Amniotic epithelial cell (primary cell): ENCODE data around the gene MRGPRX2.
A peak's percentile ranks its signal among the peaks of the same experiment; 100 is the strongest.

Experiments used
- DNase-seq: peaks from one replicate; pipeline ENCODE4 v3.0.0-alpha.2; 2010; ENCODE audit warnings: low read depth

Gene MRGPRX2

DNA sequence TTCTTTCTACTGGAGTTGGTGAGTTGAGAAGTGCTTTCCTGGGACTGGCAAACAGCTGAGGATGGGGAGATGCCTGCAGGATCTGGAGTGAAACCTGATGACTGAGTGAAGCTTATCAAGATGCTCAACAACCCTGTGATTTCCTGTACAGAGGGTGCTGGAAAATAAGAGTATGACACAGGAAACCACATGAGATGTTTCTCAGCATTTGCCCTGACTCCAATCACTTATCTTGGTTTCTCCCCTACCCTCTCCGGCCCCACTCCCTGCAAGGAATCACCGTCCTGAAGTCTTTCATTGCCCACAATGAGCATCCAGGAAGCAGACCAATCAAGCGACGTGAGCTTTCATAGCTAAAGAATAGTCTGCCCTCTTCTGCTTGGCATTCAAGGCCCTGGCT, at the start of gene MRGPRX2:
Gene MRGPRX2, minus strand, starts transcription at position 89 of the 400 bp plus-strand sequence. CDS start 4,315 bp downstream, outside the sequence.
- DNase-seq: peak; percentile 16

DNA sequence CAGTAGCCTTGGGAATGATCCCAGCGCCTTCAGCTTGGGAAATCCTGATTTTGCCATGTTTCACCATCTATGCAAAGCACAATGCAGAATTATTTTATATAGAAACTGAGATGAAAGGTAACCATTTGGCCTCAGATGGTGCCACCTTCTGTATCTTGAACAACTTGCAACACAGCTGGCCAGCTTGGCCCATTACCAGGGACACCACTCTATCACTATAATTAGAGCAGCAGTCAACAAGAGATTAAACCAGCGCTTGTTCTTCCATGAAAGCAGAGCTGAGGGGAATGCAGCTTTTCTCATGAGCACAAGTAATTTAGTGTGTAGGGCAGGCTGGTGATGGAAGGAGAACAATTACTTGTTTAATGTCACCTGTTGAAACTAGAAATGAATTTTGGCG, 49.8 kb upstream of the MRGPRX2 start:
- DNase-seq: no peak

DNA sequence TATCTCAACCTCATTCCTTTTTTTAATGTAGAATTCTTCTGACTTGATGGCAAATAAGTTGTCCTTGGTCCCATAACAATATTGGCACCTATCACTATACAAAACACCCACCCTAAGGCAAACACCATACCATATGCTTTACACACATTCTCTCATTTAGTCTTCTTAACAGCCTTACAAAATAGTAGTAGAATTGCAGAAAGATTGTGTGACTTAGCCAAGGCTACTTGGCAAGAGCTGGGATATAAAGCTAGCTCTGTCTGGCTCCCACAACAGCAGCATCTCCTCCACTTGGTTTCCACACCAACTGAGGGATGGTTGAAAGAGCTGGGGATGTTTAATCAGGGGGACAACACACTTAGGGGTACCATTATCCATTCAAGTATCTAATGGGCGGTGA, 46.6 kb upstream of the MRGPRX2 start:
- no peak for DNase-seq

DNA sequence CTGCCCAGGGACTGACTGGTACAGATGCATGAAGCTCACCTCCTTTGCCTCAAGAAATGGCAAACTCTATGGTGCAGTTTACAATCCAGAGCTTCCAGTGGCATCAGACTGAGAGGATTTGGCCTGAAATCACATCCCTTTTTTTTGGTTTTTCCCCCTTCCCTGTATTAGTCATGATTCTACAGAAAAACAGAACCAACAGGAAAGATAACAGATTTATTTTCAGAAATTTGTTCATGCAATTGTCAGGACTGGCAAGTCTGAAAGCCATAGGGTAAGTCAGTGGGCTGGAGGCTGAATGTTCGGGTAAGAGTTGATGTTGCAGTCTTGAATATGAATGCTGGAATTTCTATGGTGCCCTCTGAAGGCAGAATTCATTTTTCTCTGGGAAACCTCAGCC, 44.5 kb upstream of the MRGPRX2 start:
- no peak for DNase-seq

DNA sequence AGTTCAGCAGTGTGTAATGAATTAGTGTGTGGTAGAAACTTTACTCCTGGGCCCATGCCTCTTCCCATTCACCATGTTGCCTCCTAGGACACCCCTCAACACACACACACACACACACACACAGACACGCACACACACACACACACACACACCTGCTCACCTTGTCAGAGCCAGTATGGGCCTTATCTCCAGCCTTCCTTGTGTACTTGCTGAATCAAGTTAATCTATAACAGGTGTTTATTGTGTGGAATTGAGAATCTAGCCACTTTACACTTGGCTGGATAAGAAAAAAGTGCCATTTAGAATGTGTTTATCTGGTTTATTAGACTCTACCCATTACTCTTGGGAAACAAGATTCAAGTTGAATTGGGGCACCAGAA, 42.0 kb upstream of the MRGPRX2 start:
- no peak for DNase-seq

GRCh38 chr11:19101796-19102520, 41.4 kb upstream of the MRGPRX2 start:
- DNase-seq: peak; percentile 7

GRCh38 chr11:19100885-19101284, 40.4 kb upstream of the MRGPRX2 start:
- DNase-seq: no peak

- DNase-seq: no peak
Measured at GRCh38 chr11:19099093-19099492, 38.6 kb upstream of the MRGPRX2 start.

- DNase-seq: no peak
Measured at GRCh38 chr11:19094859-19095258, 34.3 kb upstream of the MRGPRX2 start.

DNA sequence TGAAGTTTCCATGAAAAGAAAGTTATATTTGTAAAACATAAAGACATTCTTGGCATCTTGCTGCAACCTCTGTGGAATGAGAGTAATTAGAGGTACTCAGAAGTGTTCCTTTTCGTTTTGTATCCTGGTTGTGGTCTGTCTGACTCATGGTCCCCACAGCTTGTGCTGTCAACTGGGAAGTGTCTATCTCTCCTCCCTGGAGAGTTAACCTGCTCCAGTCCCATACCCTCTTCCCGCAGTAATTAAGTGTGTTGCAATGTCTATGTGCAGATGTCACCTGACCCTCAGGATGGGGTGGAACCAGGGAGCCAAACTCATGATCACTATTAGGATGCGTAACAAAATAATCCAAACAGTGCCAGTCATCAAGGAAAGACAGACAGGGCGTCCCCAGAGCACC, 33.5 kb upstream of the MRGPRX2 start:
- peak; percentile 7 for DNase-seq

- DNase-seq: no peak
Measured at GRCh38 chr11:19092850-19093249, 32.3 kb upstream of the MRGPRX2 start.

DNA sequence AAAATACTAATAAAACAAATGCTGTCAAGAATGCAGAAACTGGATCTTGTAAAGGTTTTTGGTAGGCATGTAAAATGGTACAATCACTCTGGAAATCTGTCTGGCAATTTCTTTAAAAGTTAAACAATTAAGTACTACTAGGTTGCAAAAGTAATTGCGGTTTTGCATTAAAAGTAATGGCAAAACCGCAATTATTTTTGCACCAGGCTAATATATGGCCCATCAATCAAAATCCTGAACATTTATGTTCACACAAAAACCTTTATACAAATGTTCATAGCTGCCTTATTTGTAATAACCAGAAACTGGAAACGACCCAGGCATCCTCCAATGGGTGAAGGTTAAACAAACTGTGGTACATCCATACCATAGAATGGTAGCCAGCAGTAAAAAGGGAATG, 31.8 kb upstream of the MRGPRX2 start:
- DNase-seq: no peak

- DNase-seq: no peak
Measured at GRCh38 chr11:19091366-19091765, 30.8 kb upstream of the MRGPRX2 start.

GRCh38 chr11:19089421-19089820, 28.9 kb upstream of the MRGPRX2 start:
- no peak for DNase-seq

DNA sequence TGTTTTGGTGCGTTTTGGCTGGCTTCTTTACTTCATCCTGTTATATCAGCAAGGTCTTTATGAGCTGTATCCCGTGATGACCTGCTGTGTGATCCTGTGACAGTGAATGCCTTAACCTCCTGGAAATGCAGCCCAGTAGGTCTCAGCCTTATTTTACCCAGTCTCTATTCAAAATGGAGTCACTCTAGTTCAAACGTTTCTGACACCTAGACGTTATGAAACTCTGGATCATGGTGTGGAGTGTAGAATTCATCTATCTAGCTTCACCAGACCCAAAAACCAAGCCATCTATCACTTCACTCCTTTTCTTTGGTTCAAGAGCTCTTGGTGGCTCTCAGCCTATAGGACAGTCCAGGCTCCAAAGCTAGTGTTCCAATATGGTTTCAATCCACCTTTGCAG, 28.3 kb upstream of the MRGPRX2 start:
- DNase-seq: no peak

- no peak for DNase-seq
Measured at GRCh38 chr11:19087658-19088057, 27.1 kb upstream of the MRGPRX2 start.

DNA sequence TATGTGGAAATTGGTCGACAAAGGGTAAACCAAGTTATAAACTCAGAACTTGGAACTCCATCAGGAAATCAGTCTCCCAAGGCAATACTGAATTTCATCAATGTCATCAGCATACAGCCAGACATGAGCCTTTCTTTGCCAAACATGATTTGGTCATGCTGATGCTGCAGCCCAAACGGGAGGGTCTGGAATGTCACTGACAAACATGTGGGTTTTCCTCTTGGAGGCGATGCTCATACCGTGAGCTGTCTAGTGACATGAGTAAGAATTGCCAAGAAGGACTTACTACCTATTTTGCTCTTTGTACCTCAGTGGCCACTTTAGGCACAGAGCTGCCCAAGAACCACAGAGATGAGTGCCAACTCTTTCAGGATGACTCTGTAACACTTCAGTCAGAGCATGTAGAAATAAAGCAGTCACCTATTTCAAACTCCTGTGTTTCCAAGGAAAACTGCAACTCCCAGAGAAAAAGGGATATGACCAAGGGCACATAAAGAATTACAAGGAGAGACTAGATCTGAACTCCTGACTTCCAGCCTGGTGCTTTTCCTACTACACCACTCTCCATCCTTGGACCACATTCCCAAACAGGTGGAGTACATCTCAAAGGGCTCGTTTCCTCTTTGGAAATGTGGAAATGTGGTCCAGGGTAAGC, 24.3 kb upstream of the MRGPRX2 start:
- DNase-seq: no peak

- DNase-seq: no peak
Measured at GRCh38 chr11:19083166-19083565, 22.6 kb upstream of the MRGPRX2 start.

- peak; percentile 59 for DNase-seq
Measured at GRCh38 chr11:19080579-19080993, 20.1 kb upstream of the MRGPRX2 start.

DNA sequence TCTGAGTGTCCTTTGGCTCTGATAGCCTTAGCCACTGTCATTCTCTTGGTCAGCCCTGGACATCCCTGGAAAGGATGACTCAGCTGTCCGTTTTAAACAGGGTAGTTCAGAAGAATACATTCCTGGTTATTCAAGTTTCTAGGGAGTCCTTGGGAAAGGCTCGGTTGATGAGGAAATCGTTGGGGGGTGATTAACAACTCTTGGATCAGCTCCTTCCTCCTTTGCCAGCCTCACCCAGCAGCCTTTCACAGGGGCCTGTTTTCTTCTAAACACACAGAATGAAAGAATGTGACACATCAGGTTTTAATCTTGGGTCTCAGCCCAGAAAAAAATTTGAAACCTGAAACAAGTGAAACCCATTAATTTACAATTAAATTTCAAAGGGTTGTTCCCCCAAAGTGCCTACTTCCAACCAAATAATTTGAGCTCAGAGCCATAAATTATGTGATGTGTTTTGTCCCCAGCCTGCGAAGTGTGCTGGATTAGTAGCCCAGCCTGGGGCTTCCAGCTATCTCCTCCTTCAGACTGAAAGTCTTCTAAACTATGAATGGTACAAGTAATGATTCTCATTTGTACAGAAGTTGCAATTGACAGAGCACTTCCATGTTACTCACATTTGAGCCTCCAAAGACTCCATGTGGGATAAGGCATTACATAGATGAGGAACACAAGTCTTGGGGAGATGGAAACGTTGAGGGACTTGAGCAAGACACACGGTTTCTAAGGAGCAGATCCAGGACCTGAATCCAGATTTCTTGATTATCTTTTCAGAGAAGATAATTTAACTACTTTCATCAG, 19.3 kb upstream of the MRGPRX2 start:
- peak; percentile 92 for DNase-seq

DNA sequence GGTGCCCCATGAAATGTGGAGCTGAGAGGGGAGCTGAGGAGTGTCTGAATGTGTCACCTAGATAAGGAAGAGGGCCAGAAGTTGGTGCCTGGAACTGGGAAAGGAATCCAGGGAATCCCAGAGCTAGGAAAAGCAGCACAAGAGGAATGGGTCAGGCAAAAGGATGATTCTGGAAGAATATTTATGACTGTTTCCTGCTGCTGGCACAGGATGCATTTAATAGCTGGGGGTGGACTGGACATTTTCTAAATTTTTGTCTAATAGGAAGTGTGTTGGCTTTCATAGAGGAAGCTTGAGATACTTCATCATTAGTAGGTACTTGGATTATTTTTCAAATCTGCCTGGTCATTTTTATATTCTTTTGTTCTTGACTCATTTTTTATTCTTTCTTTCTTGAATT, 17.4 kb upstream of the MRGPRX2 start:
- DNase-seq: no peak

GRCh38 chr11:19076744-19077589, 16.4 kb upstream of the MRGPRX2 start:
- DNase-seq: peak; percentile 20
